ENCODE data around the gene ADRA2C.
"Not testable (repeated sequence)": the region's sequence is repeated elsewhere in the genome, so short reads cannot be mapped to it uniquely, and the experiment has no call there.

Gene ADRA2C

GRCh38 chr4:3811621-3812020 is 45.4 kb downstream of the ADRA2C start:
- H3K27ac ChIP-seq, result no peak overlapping the region
- no peak for TF ChIP-seq CTCF (conservative IDR thresholded peaks at IDR 0.05)
- no peak for TF ChIP-seq ZFX (IDR thresholded peaks at IDR 0.05)

GRCh38 chr4:3812211-3812934 is 46.2 kb downstream of the ADRA2C start:
- no peak overlapping the region for H3K27ac ChIP-seq
- TF ChIP-seq CTCF (conservative IDR thresholded peaks at IDR 0.05), result no peak
- no peak for TF ChIP-seq ZFX (IDR thresholded peaks at IDR 0.05)

GRCh38 chr4:3813151-3814052 is 47.2 kb downstream of the ADRA2C start:
- TF ChIP-seq CTCF (conservative IDR thresholded peaks at IDR 0.05) (no peak), ZFX (IDR thresholded peaks at IDR 0.05) (no peak)
- no peak overlapping the region for H3K27ac ChIP-seq

- H3K27ac ChIP-seq, result no peak overlapping the region
- TF ChIP-seq CTCF (conservative IDR thresholded peaks at IDR 0.05) (no peak), ZFX (IDR thresholded peaks at IDR 0.05) (no peak)
Measured at GRCh38 chr4:3814053-3814570, 47.9 kb downstream of the ADRA2C start.

GRCh38 chr4:3814838-3815237 is 48.7 kb downstream of the ADRA2C start:
- H3K27ac ChIP-seq, result not testable (repeated sequence)

GRCh38 chr4:3816256-3816825 is 50.2 kb downstream of the ADRA2C start:
- TF ChIP-seq CTCF (conservative IDR thresholded peaks at IDR 0.05) (no peak), ZFX (IDR thresholded peaks at IDR 0.05) (no peak)
- H3K27ac ChIP-seq, result no peak overlapping the region

- no peak overlapping the region for H3K27ac ChIP-seq
- TF ChIP-seq ZFX (IDR thresholded peaks at IDR 0.05) (no peak), CTCF (conservative IDR thresholded peaks at IDR 0.05) (no peak)
Measured at GRCh38 chr4:3816983-3817960, 51.1 kb downstream of the ADRA2C start.
